ENCODE measurements around the gene FCHSD2.

DNA sequence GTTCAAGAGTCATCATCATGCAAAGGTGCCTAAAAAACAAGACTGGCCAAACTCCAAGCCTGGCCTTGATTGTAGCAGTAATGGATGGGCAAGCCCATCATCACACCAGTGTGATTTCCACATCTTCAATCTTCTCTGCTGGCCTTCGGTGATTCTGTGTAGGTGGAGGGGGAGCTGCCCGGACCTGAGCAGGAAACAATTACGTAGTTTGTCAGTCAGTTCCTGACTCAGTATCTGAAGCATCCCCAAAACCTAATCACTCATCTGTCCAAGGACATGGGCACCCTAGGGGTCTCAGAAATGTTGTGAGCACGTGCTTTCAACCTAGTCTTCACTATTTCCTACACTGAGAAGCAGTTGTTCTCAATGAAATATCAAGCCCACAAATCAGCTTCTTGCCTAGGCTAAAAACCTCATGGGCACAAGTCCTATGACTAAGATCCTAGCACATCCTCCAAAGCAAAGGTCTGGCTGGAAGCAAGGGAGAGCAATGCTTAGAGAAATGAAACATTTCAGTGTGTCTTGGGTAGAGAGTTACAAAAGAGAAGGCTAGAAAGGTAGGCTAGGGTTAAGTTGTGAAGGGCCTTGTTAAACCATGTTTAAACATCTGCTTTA, 303.3 kb downstream of the FCHSD2 start:
- TF ChIP-seq, protein P1, sequence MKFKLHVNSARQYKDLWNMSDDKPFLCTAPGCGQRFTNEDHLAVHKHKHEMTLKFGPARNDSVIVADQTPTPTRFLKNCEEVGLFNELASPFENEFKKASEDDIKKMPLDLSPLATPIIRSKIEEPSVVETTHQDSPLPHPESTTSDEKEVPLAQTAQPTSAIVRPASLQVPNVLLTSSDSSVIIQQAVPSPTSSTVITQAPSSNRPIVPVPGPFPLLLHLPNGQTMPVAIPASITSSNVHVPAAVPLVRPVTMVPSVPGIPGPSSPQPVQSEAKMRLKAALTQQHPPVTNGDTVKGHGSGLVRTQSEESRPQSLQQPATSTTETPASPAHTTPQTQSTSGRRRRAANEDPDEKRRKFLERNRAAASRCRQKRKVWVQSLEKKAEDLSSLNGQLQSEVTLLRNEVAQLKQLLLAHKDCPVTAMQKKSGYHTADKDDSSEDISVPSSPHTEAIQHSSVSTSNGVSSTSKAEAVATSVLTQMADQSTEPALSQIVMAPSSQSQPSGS (tag by site-specific recombination; IDR thresholded peaks at IDR 0.05; ENCODE audit: low read depth), result no peak
- TF ChIP-seq, protein P2, sequence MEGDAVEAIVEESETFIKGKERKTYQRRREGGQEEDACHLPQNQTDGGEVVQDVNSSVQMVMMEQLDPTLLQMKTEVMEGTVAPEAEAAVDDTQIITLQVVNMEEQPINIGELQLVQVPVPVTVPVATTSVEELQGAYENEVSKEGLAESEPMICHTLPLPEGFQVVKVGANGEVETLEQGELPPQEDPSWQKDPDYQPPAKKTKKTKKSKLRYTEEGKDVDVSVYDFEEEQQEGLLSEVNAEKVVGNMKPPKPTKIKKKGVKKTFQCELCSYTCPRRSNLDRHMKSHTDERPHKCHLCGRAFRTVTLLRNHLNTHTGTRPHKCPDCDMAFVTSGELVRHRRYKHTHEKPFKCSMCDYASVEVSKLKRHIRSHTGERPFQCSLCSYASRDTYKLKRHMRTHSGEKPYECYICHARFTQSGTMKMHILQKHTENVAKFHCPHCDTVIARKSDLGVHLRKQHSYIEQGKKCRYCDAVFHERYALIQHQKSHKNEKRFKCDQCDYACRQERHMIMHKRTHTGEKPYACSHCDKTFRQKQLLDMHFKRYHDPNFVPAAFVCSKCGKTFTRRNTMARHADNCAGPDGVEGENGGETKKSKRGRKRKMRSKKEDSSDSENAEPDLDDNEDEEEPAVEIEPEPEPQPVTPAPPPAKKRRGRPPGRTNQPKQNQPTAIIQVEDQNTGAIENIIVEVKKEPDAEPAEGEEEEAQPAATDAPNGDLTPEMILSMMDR (tag by site-specific recombination; IDR thresholded peaks at IDR 0.05), result no peak
- no peak for TF ChIP-seq ZNF274 (IDR thresholded peaks at IDR 0.05; ENCODE audit: low read length)
- TF ChIP-seq ZNF274 (tag by site-specific recombination; IDR thresholded peaks at IDR 0.05; ENCODE audit: borderline replicate concordance), result no peak
- TF ChIP-seq ZNF843 (tag by site-specific recombination; IDR thresholded peaks at IDR 0.05), result no peak
- no peak for TF ChIP-seq ZNF2 (tag by site-specific recombination; IDR thresholded peaks at IDR 0.05)
- no peak for TF ChIP-seq ZNF514 (tag by site-specific recombination; IDR thresholded peaks at IDR 0.05)
- TF ChIP-seq, protein P3, sequence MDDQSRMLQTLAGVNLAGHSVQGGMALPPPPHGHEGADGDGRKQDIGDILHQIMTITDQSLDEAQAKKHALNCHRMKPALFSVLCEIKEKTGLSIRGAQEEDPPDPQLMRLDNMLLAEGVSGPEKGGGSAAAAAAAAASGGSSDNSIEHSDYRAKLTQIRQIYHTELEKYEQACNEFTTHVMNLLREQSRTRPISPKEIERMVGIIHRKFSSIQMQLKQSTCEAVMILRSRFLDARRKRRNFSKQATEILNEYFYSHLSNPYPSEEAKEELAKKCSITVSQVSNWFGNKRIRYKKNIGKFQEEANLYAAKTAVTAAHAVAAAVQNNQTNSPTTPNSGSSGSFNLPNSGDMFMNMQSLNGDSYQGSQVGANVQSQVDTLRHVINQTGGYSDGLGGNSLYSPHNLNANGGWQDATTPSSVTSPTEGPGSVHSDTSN (CRISPR knock-in tag; IDR thresholded peaks at IDR 0.05), result no peak

Measured in HEK293 (cell line).